GM20431 (cell line): ENCODE measurements around the gene PPM1H.

Source experiments
- in situ Hi-C: fragments of 300-500 bp; cut with MseI, MboI; formaldehyde crosslinking; loops from one replicate; pipeline ENCODE4 v1.15.0; 2020; ENCODE audit warnings: low sequenced_read_pairs; ENCODE audit not compliant: unreplicated experiment

PPM1H gene

DNA sequence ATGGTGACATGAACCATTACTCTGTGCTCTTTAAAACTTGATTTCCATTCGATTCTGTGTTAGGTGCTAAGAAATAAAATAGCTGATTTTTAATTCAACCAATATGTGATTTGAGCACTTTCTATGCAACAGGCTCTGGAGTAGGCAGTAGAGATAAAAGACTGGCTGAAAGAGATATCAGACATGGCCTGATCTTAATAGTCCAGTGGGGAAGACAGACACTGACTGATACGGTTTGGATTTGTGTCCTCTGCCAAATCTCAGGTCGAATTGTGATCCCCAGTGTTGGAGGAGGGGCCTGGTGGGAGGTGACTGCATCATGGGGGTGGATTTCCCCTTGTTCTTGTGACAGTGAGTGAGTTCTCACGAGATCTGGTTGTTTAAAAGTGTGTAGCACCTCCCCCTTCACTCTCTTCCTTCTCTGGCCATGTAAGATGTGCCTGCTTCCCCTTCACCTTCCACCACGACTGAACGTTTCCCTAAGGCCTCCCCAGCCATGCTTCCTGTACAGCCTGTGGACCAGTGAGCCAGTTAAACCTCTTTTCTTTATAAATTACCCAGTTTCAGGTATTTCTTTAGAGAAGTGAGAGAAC lies 128.6 kb downstream of the PPM1H start:
- in situ Hi-C loops = loop anchor here (10.0 kb wide), 1 partner anchor 372 kb away; no protein-coding TSS in a partner anchor

DNA sequence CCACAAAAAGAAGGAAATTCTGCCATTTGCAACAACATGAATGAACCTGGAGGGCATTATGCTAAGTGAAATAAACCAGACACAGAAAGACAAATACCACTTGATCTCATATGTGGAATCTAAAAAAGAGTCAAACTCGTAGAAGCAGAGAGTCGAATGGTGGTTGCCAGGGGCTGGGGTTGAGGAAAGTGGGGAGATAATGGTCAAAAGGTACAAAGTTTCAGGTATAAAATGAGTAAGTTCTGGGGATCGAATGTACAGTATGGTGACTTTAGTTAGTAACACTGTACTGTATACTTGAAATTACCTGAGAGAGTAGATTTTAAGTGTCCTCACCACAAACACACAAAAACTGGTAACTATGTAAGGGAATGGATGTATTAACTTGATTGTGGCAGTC lies 129.4 kb downstream of the PPM1H start:
- in situ Hi-C loops = loop anchor here (10.0 kb wide), 1 partner anchor 371 kb away; no protein-coding TSS in a partner anchor

DNA sequence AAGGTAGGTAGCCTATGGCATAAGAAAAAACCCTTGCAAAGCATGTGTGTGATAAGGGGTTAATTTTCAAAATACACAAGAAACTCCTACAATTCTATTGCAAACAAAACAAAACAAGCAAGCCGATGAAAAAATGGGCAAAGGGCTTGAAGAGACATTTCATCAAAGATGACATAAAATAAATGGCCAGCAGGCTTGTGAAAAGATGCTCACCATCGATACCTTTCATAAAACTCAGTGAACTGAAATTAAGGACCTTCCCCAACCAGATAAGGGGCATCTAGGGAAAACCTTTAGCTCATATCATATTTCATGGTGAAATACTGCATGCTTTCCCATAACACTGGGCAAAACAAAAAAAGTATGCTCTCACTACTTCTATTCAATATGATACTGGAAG lies 131.2 kb downstream of the PPM1H start:
- in situ Hi-C loops = loop anchor here (10.0 kb wide), 1 partner anchor 369 kb away; no protein-coding TSS in a partner anchor

DNA sequence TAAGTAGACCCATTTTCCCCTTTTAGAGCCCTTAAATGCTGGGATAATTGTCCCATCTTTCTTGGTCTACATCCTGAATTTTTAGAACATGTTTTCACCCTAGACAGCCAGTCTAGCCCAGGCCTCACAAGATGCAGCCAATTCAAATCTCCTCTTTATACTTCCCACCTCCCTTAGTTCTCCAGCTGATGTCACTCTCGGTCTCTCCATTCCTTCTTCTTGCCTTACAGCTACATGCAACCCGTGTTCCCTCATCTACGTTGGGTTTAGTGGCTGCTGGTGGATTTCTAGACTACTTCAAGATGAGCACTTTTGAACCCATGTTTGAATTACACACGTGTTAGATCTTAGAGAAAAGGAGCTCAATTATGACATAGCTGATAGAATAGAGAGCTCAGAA lies 132.0 kb downstream of the PPM1H start:
- in situ Hi-C loops = loop anchor here (10.0 kb wide), 1 partner anchor 368 kb away; no protein-coding TSS in a partner anchor

DNA sequence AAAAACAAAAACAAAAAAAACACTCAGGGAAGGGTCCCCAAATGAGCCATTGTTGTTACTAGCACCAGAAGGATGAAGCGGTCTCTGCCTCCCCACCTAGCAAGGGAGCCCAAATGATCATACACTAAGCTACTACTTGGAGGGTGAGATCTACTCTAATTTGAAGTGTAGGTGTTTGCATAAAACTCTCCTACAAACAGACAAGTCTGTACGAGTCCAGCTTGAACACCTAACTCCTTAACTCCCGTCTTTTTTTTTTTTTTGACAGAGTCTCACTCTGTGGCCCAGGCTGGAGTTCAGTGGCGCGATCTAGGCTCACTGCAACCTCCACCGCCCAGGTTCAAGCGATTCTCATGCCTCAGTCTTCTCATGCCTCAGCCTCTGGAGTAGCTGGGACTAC lies 132.6 kb downstream of the PPM1H start:
- in situ Hi-C loops = loop anchor here (10.0 kb wide), 1 partner anchor 368 kb away; no protein-coding TSS in a partner anchor

DNA sequence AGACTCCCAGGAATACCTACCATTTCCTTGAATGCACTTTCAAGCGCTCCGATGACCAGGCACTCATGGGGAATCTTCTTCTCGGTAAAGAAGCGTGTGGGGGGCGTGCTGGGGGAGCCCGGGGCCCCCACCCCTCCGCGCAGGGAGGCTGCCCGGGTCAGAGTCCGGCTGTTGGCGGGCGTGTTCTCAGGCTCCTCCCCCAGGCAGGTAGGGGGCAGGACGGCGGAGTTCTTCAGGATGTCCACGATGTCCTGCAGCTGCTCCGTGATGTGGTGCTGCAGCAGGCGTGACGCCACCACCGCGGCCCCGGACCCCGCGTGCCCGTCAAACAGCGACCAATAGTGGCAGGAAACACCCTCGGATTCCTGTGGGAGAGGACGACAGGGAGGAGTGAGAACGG lies 133.2 kb downstream of the PPM1H start:
- in situ Hi-C loops = loop anchor here (10.0 kb wide), 1 partner anchor 367 kb away; no protein-coding TSS in a partner anchor

DNA sequence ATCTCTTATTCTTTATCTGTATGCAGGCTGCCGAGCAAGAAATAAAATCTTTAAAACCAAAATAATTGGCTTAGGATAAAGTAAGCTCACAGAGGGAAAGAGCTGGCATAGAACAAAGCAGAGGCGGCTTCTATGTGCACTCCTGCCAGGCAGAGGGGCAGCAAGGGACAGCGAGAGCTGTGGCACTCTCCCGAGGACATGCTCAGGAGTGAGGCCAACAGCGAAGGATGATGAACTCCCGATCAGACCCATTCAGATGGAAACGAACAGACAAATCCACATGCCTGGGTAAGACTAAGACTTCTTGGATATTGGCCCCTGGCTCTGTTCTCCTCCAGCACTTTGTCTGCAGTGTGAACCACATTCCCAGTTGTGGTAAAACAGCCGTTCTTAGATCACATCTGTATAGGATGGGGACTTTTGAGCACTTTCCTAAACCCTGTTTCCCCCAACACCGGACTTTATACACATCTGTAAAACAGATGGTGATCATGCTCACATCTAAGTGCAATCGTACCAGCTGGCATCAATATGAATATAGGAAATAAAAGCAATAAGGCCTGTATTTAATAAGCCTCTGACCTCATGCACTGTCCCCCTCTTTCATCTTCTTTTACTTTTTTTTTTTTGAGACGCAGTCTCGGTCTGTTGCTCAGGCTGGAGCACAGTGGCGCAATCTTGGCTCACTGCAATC lies 134.1 kb downstream of the PPM1H start:
- in situ Hi-C loops = loop anchor here (10.0 kb wide), 1 partner anchor 366 kb away; no protein-coding TSS in a partner anchor

DNA sequence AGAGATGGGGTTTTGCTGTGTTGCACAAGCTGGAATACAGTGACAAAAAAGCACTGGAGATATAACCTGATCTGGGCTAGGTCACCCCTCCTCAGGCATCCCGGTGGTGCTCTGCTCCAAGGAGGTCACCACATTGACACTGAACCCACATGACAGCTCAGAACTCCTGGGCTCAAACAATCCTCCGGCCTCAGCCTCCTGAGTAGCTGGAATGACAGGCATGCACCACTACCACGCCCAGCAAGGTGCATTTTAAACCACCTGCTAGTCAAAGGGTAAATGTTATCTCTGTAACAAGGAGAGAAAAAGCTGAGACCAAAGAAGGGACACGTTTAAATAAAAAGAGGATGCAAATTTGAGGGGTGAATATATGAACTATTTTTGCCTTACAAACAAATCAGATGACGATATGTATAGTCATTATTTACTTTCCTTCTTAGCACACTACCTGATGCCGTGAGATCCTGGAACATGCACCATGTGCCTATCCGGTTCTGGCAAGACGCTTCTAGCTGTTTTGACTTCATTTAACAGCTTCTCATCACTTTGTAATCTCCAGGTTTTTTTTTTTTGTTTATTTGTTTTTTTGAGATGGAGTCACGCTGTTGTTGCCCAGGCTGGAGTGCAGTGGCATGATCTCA lies 135.1 kb downstream of the PPM1H start:
- in situ Hi-C loops = loop anchor here (10.0 to 25.0 kb wide), 2 partner anchors 213 to 365 kb away; no protein-coding TSS in a partner anchor

DNA sequence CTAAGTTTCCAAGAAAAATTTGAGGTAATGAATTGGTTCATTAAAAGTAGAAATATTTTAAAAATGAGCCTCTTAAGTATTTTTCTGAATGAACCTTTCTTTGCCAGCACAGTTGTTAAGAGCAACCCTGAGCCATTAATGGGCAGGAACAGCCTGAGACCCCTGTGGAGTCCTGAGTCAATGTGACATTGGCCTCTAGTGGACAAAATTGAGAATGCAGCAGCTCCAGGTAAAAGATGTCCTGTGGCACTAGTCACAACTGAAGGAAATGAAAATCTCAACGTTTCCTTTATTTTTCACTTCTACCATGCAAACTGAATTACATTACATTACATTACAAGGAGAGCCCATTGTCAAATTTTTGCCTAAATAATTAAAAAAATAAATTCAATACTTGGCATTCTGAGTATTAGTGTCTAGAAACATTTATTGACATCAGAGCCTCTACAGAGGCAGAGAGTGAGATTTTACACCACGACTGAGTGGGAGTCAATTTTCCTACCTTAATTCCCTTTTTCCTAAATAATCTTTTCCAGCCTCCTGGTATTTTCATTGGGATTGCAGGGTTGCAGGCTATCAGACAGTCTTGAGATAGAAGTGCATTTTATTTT lies 135.7 kb downstream of the PPM1H start:
- in situ Hi-C loops = loop anchor here (25.0 kb wide), 1 partner anchor 212 kb away; no protein-coding TSS in a partner anchor

DNA sequence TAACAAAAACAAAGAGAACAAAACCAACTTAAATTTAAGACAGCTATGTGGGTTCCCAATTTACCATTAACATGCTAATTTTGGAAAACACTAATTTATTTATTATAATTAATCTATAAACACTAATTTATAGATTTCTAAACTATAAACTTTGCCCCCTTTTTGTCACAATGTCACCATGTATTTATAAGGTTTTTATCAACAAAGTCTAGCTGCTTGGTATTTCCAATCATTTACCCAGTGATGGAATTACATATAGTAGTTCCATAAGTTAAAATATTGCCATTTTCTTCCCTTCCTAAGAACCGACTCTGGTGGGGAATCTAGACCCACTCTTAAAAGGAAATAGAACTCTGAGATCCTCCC lies 140.7 kb downstream of the PPM1H start:
- in situ Hi-C loops = loop anchor here (25.0 kb wide), 1 partner anchor 207 kb away; no protein-coding TSS in a partner anchor

DNA sequence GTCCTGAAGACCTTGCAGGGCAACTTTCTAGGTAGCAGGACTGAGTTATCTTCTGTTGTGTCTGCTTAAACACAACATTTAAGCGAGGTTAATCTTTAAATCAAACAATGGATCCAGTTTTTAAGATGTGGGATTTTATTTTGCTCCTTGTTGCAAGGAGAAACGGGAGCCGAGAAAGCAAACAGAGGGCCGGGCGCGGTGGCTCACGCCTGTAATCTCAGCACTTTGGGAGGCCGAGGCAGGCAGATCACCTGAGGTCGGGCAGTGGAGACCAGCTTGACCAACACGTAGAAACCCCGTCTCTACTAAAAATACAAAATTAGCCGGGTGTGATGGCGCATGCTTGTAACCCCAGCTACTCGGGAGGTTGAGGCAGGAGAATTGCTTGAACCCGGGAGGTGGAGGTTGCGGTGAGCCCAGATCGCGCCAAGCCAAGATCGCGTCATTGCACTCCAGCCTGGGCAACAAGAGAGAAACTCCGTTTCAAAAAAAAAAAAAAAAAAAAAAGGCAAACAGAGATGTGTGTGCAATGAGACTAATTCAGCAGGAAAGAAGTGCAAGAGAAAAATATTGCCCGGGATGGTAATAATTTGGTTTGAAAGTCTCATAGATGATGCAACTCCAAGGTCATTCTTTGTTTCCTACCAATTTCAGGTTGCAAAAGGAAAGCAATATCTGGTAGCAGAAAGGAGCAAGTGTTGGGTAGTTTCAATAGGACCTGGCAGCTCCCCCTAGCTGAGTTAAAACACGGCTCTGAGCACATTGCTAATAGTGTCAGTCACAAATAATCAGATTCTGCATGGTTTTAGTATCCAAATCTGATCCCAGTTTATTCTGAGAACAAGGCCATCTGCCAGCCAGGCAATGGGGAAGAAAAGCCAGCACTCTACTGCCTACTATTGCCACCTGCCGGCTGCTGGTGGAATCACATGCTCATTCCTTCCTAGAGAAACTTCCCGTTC lies 141.4 kb downstream of the PPM1H start:
- in situ Hi-C loops = loop anchor here (25.0 kb wide), 1 partner anchor 206 kb away; no protein-coding TSS in a partner anchor

DNA sequence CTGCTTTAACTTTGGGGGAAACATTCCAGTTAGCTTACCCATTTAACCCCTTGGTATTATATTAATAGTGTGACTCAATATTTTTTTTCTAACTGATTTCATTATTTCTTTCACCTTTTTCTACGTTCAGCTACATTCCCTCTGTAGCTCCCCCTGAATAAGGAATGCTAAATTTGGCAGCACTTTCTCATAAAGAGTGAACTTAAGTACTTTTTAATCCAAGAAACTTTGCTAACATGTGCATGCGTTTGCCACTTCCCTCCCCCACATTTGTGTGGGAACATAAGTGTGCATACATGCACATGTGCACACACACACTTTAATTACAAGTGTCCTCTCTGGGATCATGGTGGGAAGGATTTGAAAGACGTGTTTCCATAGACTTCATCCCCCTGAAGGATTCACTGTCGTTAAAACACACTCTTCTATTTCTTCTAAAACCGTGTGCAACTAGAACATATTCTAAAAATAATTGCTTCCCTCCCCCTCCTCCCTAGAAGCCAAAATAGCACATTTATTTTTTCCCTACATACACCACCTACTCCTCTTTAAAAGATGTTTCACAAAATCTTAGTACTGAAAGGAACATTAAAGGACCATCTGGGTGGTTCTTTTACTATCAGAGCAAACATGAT lies 142.6 kb downstream of the PPM1H start:
- in situ Hi-C loops = loop anchor here (25.0 kb wide), 1 partner anchor 205 kb away; no protein-coding TSS in a partner anchor

DNA sequence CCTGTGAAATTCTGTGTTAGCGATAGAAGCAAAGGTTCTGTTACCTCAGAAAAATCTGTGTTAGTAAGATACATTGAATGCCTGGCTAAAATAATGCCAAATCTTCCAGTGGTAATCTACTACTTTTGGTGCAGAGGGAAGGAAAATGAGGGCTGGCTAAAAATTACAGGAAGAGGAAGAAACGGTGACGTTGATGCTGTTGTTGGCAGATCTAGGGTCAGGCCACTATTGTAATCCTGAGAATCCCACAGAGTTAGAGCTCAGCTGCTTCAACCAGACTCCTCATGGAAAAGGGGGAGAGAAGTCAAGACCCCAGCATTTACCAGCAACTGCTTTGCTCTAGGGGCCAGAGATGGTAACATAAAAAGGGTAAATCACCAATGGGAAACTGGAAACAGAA lies 145.1 kb downstream of the PPM1H start:
- in situ Hi-C loops = loop anchor here (25.0 kb wide), 1 partner anchor 203 kb away; no protein-coding TSS in a partner anchor

DNA sequence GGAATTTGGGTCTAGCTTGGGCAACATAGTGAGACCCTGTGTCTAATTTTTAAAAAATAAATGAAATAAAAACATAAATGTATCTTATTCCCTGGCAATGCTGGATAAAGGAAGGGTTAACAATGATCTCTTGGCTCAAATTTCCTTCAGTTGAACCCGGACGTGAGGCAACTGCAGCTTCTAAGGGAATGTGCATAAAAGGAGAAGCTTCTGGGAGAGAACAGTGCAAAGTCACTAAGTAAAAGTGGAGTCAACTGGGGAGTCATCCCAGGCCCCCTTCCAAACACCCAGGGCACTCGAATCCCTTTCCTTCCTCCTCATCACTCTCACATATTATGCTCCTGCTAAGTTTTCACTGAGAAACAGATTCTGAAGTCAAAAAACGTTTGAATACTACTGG lies 147.3 kb downstream of the PPM1H start:
- in situ Hi-C loops = loop anchor here (25.0 kb wide), 1 partner anchor 200 kb away; no protein-coding TSS in a partner anchor

DNA sequence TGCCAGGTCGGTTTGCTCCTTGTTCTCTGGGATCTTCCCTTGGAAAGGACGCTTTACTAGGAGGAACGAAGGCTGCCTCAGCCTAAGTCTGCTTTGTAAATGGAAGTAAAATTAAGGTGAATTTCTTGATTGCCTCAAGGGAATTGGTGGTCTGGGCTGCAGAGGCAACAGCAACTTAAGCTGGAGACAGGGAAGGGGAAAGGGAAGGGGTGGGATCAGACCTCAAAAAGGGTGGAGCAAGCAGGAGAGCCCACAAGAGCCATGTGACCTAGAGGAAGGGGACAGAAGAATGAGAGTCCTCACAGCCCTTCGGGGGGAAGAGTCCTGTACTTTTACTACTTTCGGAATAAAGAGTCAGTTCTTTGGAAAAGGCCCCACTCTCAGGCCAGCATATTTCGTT lies 147.9 kb downstream of the PPM1H start:
- in situ Hi-C loops = loop anchor here (25.0 kb wide), 1 partner anchor 200 kb away; no protein-coding TSS in a partner anchor

DNA sequence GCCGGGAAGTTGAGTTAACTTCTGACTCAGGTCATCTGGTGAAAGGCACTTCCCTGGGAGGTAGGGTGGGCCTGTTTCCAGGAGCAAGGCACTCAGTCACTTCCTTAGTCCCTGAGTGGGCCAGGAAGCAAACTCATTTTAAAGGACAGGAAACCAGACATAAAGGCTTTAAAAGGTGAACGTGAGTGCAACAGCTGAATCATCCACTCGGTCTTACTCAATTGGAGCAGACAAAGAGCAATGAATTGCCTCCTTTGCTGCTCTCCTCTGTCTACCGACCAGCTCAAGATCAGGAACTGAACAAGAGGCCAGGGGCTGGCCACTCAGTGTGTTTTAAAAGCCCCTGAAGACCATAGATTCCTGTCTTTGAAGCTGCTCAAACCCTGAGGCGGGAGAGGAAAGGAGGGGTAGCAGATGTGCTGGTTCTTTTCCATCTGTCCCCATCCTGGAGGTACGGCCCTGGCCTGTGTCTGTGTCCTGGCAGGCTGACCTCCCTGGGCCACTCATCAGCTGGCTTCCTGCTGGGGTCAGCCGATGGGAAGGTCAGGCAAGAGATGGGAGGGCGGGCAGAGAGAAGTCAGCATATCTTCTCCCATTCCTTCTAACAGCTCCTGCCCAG lies 148.9 kb downstream of the PPM1H start:
- in situ Hi-C loops = loop anchor here (25.0 kb wide), 1 partner anchor 199 kb away; no protein-coding TSS in a partner anchor

DNA sequence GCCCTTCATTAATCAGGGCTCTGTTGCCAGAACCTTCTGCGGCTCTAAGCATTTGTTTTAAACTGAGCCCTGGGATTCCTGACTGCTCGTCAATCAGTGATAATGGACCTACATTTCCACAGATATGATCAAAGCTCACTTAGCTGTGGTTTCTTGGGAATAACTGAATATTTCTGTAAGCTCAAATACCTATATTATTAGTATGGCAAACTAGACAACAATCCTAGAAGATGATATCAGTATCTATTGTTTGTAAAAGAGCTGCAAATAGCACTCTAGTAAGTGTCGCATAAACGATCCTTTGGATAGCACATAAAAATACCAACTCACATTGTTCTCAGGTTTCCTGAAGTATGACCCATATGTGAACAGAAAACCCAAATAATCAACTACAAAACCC lies 150.4 kb downstream of the PPM1H start:
- in situ Hi-C loops = loop anchor here (25.0 kb wide), 1 partner anchor 197 kb away; no protein-coding TSS in a partner anchor

DNA sequence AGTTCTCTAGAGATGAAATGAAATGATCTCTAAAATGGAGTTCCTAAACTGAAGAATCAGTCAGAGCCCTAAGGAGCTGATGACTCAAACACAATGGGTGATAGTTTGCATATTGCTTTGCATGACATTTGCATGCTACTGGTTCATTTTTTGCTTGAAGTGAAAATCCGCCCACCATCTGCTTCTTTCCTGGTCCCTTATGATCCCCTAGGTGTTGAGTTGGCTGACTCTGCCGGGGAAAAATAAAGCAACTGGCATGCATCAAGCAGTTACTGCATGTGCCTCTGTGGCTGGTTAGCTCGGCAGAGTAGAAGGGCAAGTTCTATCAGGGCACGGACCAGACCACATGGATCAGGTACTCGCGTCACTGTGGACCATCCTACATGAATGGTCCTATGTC lies 151.1 kb downstream of the PPM1H start:
- in situ Hi-C loops = loop anchor here (25.0 kb wide), 1 partner anchor 197 kb away; no protein-coding TSS in a partner anchor
